ENCODE results near the gene ITGA11.

Gene ITGA11

GRCh38 chr15:68409736-68410370, 22.1 kb downstream of the ITGA11 start:
- Histone ChIP-seq H3K27me3 (replicated peaks; ENCODE audit: control insufficient read depth, insufficient read depth, low read length) (no peaks in the 10 kb centered on the region), H3K4me3 (replicated peaks; ENCODE audit: low read depth, low read length) (no peak overlapping the region), H3K36me3 (ENCODE audit: control insufficient read depth, insufficient read depth, low read length) (no peaks in the 10 kb centered on the region)
- TF ChIP-seq CTCF (IDR thresholded peaks at IDR 0.05; ENCODE audit: insufficient read depth, low read length, poor library complexity, severe bottlenecking): no peak
- DNase-seq (ENCODE audit: extremely low read depth, insufficient read length): no peak

- DNase-seq (ENCODE audit: extremely low read depth, insufficient read length): no peak
- H3K4me3 ChIP-seq (replicated peaks; ENCODE audit: low read depth, low read length): no peak overlapping the region
- no peaks in the 10 kb centered on the region for H3K27me3 ChIP-seq (replicated peaks; ENCODE audit: control insufficient read depth, insufficient read depth, low read length)
- H3K36me3 ChIP-seq (ENCODE audit: control insufficient read depth, insufficient read depth, low read length): no peaks in the 10 kb centered on the region
- no peak for TF ChIP-seq CTCF (IDR thresholded peaks at IDR 0.05; ENCODE audit: insufficient read depth, low read length, poor library complexity, severe bottlenecking)
Observed at GRCh38 chr15:68408971-68409370, 23.0 kb downstream of the ITGA11 start.

GRCh38 chr15:68407886-68408881, 23.8 kb downstream of the ITGA11 start:
- no peak overlapping the region for H3K4me3 ChIP-seq (replicated peaks; ENCODE audit: low read depth, low read length)
- TF ChIP-seq CTCF (IDR thresholded peaks at IDR 0.05; ENCODE audit: insufficient read depth, low read length, poor library complexity, severe bottlenecking): no peak
- H3K27me3 ChIP-seq (replicated peaks; ENCODE audit: control insufficient read depth, insufficient read depth, low read length): no peaks in the 10 kb centered on the region
- DNase-seq (ENCODE audit: extremely low read depth, insufficient read length): no peak
- H3K36me3 ChIP-seq (ENCODE audit: control insufficient read depth, insufficient read depth, low read length): no peaks in the 10 kb centered on the region

GRCh38 chr15:68407141-68407885, 24.6 kb downstream of the ITGA11 start:
- no peak for DNase-seq (ENCODE audit: extremely low read depth, insufficient read length)
- Histone ChIP-seq H3K36me3 (ENCODE audit: control insufficient read depth, insufficient read depth, low read length) (no peaks in the 10 kb centered on the region), H3K4me3 (replicated peaks; ENCODE audit: low read depth, low read length) (no peak overlapping the region), H3K27me3 (replicated peaks; ENCODE audit: control insufficient read depth, insufficient read depth, low read length) (no peaks in the 10 kb centered on the region)
- TF ChIP-seq CTCF (IDR thresholded peaks at IDR 0.05; ENCODE audit: insufficient read depth, low read length, poor library complexity, severe bottlenecking): no peak

- no peak for TF ChIP-seq CTCF (IDR thresholded peaks at IDR 0.05; ENCODE audit: insufficient read depth, low read length, poor library complexity, severe bottlenecking)
Observed at GRCh38 chr15:68405378-68406250, 26.3 kb downstream of the ITGA11 start.

More at GRCh38 chr15:68405378-68406250, 26.3 kb downstream of the ITGA11 start:
- DNase-seq (ENCODE audit: extremely low read depth, insufficient read length): no peak
- Histone ChIP-seq H3K36me3 (ENCODE audit: control insufficient read depth, insufficient read depth, low read length) (no peaks in the 10 kb centered on the region), H3K27me3 (replicated peaks; ENCODE audit: control insufficient read depth, insufficient read depth, low read length) (no peaks in the 10 kb centered on the region), H3K4me3 (replicated peaks; ENCODE audit: low read depth, low read length) (no peak overlapping the region)

Data from GM06990 (cell line).